Right lobe of liver (tissue), 4 donors: ENCODE measurements around the gene SPRYD4.

Experiments
- CTCF ChIP-seq, 4 donors: fragments of 200-600 bp in 3 of 4; fragments of 450-650 bp in 1 of 4; IDR thresholded peaks; one replicate each; pipeline versions ENCODE4 v1.5.1 to v1.8.0; 2016 to 2022; ENCODE audit warnings: antibody characterized with exemption in 4 of 4, mild to moderate bottlenecking in 2 of 4
- POLR2A ChIP-seq: fragments of 450-650 bp; IDR thresholded peaks from one replicate; pipeline ENCODE4 v1.6.1; 2017; ENCODE audit warnings: antibody characterized with exemption, mild to moderate bottlenecking
- donor health status: DM: no; HTN: no; CAD: no.
- donor health status: DM: no; HTN: no; CAD: no.
- donor health status: DM: no; HTN: yes; CAD: no.

GRCh38 chr12:56425193-56425592 lies 43.2 kb upstream of the SPRYD4 start:
- TF ChIP-seq CTCF (IDR thresholded peaks at IDR 0.05) (no peak), POLR2A (no peak)
